Loucy (cell line): Measurements from ENCODE around the gene C10orf71.

ENCODE experiments used
- H2AFZ ChIP-seq: fragments of 200-600 bp; sonication (generic); 2 replicates; pipeline ENCODE4 v1.6.0; 2016; ENCODE audit warnings: antibody characterized with exemption, mild to moderate bottlenecking, low read length, moderate library complexity
- H3F3A ChIP-seq: fragments of 200-600 bp; 2 replicates; pipeline ENCODE4 v1.6.0; 2016; ENCODE audit warnings: antibody characterized with exemption, low read depth, mild to moderate bottlenecking
- H3K27me3 ChIP-seq: fragments of 200-600 bp; sonication (generic); 2 replicates; pipeline ENCODE4 v1.6.1; 2014; ENCODE audit warnings: low read length, mild to moderate bottlenecking; ENCODE audit not compliant: insufficient read depth, poor library complexity, severe bottlenecking
- H3K36me3 ChIP-seq: fragments of 200-600 bp; sonication (generic); 2 replicates; pipeline ENCODE4 v1.6.1; 2016; ENCODE audit warnings: low read length; ENCODE audit not compliant: insufficient read depth
- H3K4me1 ChIP-seq: fragments of 200-600 bp; sonication (generic); 2 replicates; pipeline ENCODE4 v1.5.1; 2014; ENCODE audit warnings: low read length, mild to moderate bottlenecking; ENCODE audit not compliant: insufficient read depth, poor library complexity, severe bottlenecking
- H3K4me2 ChIP-seq: fragments of 200-600 bp; sonication (generic); 2 replicates; pipeline ENCODE4 v1.6.0; 2014; ENCODE audit warnings: antibody characterized with exemption, low read length, low read depth, mild to moderate bottlenecking; ENCODE audit not compliant: poor library complexity, severe bottlenecking
- H3K4me3 ChIP-seq: fragments of 200-600 bp; sonication (generic); 2 replicates; pipeline ENCODE4 v1.5.1; 2014; ENCODE audit warnings: low read length, mild to moderate bottlenecking, mixed read lengths; ENCODE audit not compliant: poor library complexity, severe bottlenecking
- H3K79me2 ChIP-seq: fragments of 200-600 bp; sonication (generic); 2 replicates; pipeline ENCODE4 v1.6.1; 2014; ENCODE audit warnings: low read length; ENCODE audit not compliant: insufficient read depth
- H3K9ac ChIP-seq: fragments of 200-600 bp; sonication (generic); 2 replicates; pipeline ENCODE4 v1.6.0; 2014; ENCODE audit warnings: mild to moderate bottlenecking, low read depth, low read length, moderate library complexity; ENCODE audit not compliant: poor library complexity, severe bottlenecking
- H3K9me2 ChIP-seq: fragments of 200-600 bp; sonication (generic); replicated peaks from 2 replicates; pipeline ENCODE4 v1.6.1; 2016; ENCODE audit warnings: low read depth, low read length, mixed read lengths
- H3K9me3 ChIP-seq: fragments of 200-600 bp; sonication (generic); 2 replicates; pipeline ENCODE4 v1.6.1; 2014; ENCODE audit warnings: mild to moderate bottlenecking, antibody characterized with exemption, low read length, low read depth; ENCODE audit not compliant: insufficient read depth
- H4K20me1 ChIP-seq: fragments of 200-600 bp; sonication (generic); 2 replicates; pipeline ENCODE4 v1.6.0; 2014; ENCODE audit warnings: antibody characterized with exemption, low read length, mild to moderate bottlenecking; ENCODE audit not compliant: insufficient read depth, poor library complexity, severe bottlenecking
- EZH2phosphoT487 ChIP-seq: fragments of 200-600 bp; IDR thresholded peaks from 2 replicates; pipeline ENCODE4 v1.6.1; 2018; ENCODE audit warnings: antibody characterized with exemption, mild to moderate bottlenecking, moderate library complexity, borderline replicate concordance
- TF ChIP-seq, protein P1 (sequence below): fragments of 200-600 bp; sonication (generic); conservative IDR thresholded peaks from 2 replicates; pipeline ENCODE4 v1.5.1; 2014; ENCODE audit warnings: mild to moderate bottlenecking, antibody characterized with exemption, low read length

The C10orf71 gene

GRCh38 chr10:49255883-49256282 lies 43.1 kb upstream of the C10orf71 start:
- H3K79me2 ChIP-seq, result no peaks in the 10 kb centered on the region
- H2AFZ ChIP-seq, result no peak overlapping the region
- no peaks in the 10 kb centered on the region for H4K20me1 ChIP-seq
- no peak overlapping the region for H3K4me3 ChIP-seq
- H3K4me2 ChIP-seq, result peak overlapping the region; percentile 83
- H3K27me3 ChIP-seq, result no peaks in the 10 kb centered on the region
- no peaks in the 10 kb centered on the region for H3F3A ChIP-seq
- H3K4me1 ChIP-seq, result peaks cover 48% of the 10 kb centered on the region
- peaks cover 3% of the 10 kb centered on the region; the same call in 1 of the 2 replicates for H3K9me3 ChIP-seq
- H3K36me3 ChIP-seq, result no peaks in the 10 kb centered on the region
- no peak for TF ChIP-seq EZH2phosphoT487
- no peaks in the 10 kb centered on the region for H3K9me2 ChIP-seq
- H3K9ac ChIP-seq, result peak overlapping the region; percentile 77

DNA sequence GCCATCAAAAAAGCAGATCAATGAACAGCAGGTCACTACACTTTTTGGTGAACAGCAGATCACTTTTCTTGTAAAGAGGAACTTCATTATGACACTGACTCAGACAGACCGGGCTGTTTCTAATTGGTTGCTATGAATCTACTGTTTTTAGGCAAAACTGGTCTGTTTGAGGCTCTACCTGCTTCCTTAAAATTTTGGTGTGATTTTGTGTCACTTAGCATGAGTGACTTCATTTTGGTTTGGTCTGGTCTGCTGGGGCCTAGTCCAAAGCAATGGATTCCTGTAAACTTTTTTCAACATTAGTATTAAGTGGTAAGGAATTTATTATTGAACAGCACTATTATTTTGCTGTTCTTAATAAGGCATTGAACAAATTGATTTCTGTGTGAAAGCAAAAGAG lies 41.8 kb upstream of the C10orf71 start:
- H3K27me3 ChIP-seq, result no peaks in the 10 kb centered on the region
- no peak overlapping the region for H3K4me3 ChIP-seq
- no peaks in the 10 kb centered on the region for H4K20me1 ChIP-seq
- H3K9me2 ChIP-seq, result no peaks in the 10 kb centered on the region
- H3F3A ChIP-seq, result no peaks in the 10 kb centered on the region
- H3K9ac ChIP-seq, result no peak overlapping the region
- no peaks in the 10 kb centered on the region for H3K36me3 ChIP-seq
- no peak overlapping the region for H2AFZ ChIP-seq
- TF ChIP-seq, protein P1, sequence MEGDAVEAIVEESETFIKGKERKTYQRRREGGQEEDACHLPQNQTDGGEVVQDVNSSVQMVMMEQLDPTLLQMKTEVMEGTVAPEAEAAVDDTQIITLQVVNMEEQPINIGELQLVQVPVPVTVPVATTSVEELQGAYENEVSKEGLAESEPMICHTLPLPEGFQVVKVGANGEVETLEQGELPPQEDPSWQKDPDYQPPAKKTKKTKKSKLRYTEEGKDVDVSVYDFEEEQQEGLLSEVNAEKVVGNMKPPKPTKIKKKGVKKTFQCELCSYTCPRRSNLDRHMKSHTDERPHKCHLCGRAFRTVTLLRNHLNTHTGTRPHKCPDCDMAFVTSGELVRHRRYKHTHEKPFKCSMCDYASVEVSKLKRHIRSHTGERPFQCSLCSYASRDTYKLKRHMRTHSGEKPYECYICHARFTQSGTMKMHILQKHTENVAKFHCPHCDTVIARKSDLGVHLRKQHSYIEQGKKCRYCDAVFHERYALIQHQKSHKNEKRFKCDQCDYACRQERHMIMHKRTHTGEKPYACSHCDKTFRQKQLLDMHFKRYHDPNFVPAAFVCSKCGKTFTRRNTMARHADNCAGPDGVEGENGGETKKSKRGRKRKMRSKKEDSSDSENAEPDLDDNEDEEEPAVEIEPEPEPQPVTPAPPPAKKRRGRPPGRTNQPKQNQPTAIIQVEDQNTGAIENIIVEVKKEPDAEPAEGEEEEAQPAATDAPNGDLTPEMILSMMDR, result no peak
- TF ChIP-seq EZH2phosphoT487, result no peak
- H3K9me3 ChIP-seq, result 0 out of 2 replicates have a peak, but pooled peaks cover 2% of the 10 kb centered on the region
- no peak overlapping the region for H3K4me2 ChIP-seq
- H3K79me2 ChIP-seq, result no peaks in the 10 kb centered on the region
- H3K4me1 ChIP-seq, result peaks cover 48% of the 10 kb centered on the region

DNA sequence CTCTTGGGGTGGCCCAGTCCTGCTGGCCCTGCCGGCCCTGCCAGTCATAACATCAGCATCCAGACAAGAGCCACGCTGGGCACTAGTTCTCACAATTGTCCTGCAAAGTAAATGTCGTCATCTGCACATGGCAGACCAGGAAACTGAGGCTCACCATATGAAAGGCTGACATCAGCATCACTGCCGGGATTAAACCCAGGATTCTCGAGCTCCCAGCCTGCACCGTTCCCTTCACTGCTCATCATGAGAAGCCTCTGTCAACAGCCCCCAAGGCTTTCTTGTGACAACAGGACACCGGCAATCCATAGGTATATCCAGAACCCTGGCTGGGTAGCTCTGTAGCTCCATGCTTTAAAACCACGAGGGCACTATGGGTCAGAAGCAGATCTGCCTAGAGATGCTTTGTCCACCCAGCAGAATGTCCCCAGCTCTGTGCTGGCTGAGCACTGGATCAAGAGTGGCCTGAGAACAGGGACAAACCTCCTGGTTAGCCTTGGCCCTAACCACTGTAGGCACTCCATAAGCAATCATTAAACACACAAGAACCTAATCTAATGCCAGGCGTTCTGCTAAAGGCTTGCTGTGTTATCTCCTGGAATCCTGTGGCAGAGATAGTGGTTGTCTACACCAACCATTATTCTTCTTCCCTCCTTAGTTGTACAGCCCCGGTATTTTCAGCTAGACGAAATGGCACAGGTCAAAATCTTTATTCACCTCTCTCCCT lies 41.2 kb upstream of the C10orf71 start:
- Histone ChIP-seq H3K9ac (no peak overlapping the region), H3K36me3 (no peaks in the 10 kb centered on the region), H3F3A (no peaks in the 10 kb centered on the region), H2AFZ (no peak overlapping the region), H3K27me3 (no peaks in the 10 kb centered on the region), H4K20me1 (no peaks in the 10 kb centered on the region), H3K4me3 (no peak overlapping the region), H3K4me1 (peaks cover 43% of the 10 kb centered on the region), H3K79me2 (no peaks in the 10 kb centered on the region), H3K9me2 (no peaks in the 10 kb centered on the region), H3K9me3 (no peaks in the 10 kb centered on the region), H3K4me2 (no peak overlapping the region)
- TF ChIP-seq, protein P1, result no peak
- TF ChIP-seq EZH2phosphoT487, result no peak

- H3K79me2 ChIP-seq, result no peaks in the 10 kb centered on the region
- no peak for TF ChIP-seq EZH2phosphoT487
- TF ChIP-seq, protein P1, result no peak
- H3K9me3 ChIP-seq, result no peaks in the 10 kb centered on the region
Measured at GRCh38 chr10:49258350-49258683, 40.7 kb upstream of the C10orf71 start.

More at GRCh38 chr10:49258350-49258683, 40.7 kb upstream of the C10orf71 start:
- peaks cover 38% of the 10 kb centered on the region for H3K4me1 ChIP-seq
- H3F3A ChIP-seq, result no peaks in the 10 kb centered on the region
- H3K9me2 ChIP-seq, result no peaks in the 10 kb centered on the region
- no peaks in the 10 kb centered on the region for H4K20me1 ChIP-seq
- no peak overlapping the region for H3K4me3 ChIP-seq
- H2AFZ ChIP-seq, result no peak overlapping the region
- no peak overlapping the region for H3K9ac ChIP-seq
- H3K27me3 ChIP-seq, result no peaks in the 10 kb centered on the region
- no peak overlapping the region for H3K4me2 ChIP-seq
- no peaks in the 10 kb centered on the region for H3K36me3 ChIP-seq
